ENCODE data around the gene NUP37.
A peak's percentile ranks its signal among the peaks of the same experiment; 100 is the strongest.
"Not testable (repeated sequence)": the region's sequence is repeated elsewhere in the genome, so short reads cannot be mapped to it uniquely, and the experiment has no call there.

NUP37 gene

GRCh38 chr12:102119674-102120563 lies at the start of gene NUP37, which contains the start of gene PARPBP:
Gene NUP37, minus strand, starts transcription at chr12:102120114. Its CDS starts 1,596 bp downstream, at chr12:102118518.
Gene PARPBP, plus strand, starts transcription at chr12:102120183. Its CDS starts 3,706 bp downstream, at chr12:102123889.
- peak; percentile 88 for DNase-seq

DNA sequence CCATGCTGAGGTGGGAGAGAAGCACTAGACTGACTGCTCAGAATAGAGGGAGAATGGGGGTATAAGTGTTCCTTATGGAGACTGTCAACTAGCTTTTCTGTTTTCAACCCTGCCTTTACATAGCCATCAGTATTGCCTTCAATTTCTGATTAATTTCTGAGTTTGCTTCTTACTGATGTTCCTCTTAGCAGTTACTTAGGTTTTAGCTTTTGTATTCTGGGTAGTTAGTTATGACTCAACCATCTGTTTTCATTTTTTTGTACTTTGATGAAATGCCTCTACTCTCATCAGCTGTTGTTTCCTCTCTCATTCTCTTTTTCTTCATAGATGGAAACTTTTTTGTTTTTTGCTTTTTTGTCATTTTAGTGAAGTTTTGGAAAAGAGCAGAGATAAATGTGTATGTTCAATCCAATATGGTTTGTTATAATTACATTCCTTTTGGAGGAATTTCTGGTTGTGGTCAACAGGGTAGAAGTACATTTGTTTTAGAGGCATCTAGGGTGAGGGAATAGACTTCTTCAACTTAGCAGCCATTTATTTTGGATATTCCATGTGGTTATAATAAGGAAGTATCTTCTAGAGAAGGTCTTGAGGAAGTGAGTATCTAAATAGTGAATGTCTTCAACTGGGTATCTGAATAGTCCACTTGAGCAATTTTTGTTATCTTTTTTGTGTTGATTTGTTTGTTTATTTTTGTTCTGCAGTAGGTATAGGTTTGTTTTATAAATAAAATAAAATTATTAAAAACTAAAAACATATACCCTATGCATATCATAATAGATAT lies 48.1 kb upstream of the NUP37 start:
- DNase-seq: no peak

DNA sequence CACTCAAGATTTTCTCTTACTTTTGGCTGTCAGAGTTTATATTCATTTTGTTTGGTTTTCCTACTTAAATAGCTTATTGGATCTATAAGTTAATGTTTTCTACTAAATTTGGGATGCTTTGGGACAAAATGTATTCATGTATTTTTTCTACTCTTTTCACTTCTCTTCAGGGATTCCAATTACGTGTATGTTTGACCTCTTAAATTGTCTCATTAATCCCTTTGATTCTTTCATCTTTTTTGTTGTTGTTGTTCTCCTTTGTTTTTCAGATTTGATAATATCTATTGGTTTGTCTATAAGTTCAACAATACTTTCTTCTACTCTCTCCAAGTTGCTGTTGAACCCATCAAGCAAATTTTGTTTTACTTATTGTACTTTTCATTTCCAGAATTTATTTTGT lies 43.5 kb upstream of the NUP37 start:
- no peak for DNase-seq

- DNase-seq: not testable (repeated sequence)
Measured at GRCh38 chr12:102155206-102155605, 35.3 kb upstream of the NUP37 start.

DNA sequence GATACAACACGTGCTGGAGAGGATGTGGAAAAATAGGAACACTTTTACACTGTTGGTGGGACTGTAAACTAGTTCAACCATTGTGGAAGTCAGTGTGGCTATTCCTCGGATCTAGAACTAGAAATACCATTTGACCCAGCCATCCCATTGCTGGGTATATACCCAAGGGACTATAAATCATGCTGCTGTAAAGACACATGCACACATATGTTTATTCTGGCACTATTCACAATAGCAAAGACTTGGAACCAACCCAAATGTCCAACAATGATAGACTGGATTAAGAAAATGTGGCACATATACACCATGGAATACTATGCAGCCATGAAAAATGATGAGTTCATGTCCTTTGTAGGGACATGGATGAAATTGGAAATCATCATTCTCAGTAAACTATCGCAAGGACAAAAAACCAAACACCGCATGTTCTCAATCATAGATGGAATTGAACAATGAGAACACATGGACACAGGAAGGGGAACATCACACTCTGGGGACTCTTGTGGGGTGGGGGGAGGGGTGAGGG lies 27.2 kb upstream of the NUP37 start:
- DNase-seq: not testable (repeated sequence)

DNA sequence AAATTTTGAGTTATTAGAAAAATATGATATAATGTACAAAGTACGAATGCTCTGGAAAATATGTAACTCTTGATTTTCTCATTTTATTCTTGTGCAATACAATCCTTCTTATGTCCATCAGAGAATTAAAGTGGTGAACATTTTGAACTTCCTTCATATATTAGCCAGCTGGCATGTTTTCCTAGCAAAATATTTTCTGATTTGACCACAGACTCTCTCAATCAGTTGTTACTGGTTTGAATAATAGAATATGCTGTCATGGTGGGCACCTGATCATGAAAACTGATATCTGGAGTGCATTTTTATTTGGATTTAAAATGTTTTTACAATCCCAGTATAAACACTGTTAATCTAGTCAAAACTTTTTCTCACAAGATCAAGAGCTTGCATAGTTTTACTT lies 24.3 kb upstream of the NUP37 start:
- no peak for DNase-seq

- DNase-seq: not testable (repeated sequence)
Measured at GRCh38 chr12:102142866-102143373, 23.0 kb upstream of the NUP37 start.

DNA sequence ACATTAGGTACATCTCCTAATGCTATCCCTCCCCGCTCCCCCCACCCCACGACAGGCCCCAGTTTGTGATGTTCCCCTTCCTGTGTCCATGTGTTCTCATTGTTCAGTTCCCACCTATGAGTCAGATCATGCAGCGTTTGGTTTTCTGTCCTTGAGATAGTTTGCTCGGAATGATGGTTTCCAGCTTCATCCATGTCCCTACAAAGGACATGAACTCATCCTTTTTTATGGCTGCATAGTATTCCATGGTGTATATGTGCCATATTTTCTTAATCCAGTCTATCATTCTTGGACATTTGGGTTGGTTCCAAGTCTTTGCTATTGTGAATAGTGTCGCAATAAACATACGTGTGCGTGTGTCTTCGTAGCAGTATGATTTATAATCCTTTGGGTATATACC lies 17.7 kb upstream of the NUP37 start:
- not testable (repeated sequence) for DNase-seq

DNA sequence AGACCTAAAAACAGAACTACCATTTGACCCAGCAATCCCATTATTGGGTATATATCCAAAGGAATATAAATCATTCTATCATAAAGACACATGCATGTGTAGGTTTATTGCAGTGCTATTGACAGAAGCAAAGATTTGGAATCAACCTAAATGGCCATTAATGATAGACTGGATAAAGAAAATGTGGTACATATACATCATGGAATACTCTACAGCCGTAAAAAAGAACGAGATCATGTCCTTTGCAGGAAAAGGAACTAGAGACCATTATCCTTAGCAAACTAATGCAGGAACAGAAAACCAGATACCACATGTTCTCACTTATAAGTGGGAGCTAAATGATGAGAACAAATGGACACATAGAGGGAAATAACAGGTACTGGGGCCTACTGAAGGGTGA lies 11.5 kb upstream of the NUP37 start:
- not testable (repeated sequence) for DNase-seq

DNA sequence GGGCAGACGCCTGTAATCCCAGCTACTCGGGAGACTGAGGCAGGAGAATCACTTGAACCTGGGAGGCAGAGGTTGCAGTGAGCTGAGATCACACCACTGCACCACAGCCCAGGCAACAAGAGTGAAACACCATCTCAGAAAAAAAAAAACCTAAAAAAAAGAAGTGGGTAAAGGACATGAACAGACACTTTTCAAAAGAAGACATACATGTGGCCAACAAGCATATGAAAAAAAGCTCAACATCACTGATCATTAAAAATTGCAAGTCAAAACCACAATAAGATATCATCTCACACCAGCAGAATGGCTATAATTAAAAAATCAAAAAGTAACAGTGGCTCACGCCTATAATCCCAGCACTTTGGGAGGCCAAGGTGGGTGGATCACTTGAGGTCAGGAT lies 10.8 kb upstream of the NUP37 start:
- not testable (repeated sequence) for DNase-seq

DNA sequence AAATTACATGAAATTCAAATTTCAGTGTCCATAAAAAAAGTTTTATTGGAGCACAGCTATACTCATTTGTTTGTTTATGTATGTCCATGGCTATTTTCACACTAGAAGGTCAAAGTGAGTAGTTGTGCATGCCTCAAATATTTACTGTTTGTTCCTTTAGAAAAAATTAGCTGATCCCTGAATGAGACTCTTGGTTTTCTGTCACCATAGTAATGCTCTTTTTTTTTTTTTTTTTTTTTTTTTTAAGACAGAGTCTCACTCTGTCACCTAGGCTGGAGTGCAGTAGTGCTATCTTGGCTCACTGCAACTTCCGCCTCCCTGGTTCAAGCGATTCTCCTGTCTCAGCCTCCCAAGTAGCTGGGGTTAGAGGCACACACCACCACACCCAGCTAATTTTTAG lies 1.4 kb upstream of the NUP37 start:
- not testable (repeated sequence) for DNase-seq

- DNase-seq: no peak
Measured at GRCh38 chr12:102120886-102121285, 972 bp upstream of the NUP37 start.

DNA sequence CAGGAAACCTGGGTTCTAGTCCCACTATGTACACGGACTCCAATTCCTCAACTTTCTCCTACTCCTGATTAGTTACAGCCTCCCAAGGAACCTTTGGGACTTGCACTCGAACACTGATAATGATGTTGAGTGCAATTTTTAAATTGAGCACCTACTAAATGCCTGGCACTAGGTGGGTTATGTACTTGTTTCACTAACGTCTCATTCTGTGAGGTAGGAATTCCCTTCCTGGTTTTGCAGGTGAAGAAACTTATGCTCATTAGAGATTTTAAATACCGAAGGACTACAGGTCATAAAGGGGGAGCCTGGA lies 605 bp upstream of the NUP37 start:
- no peak for DNase-seq

- DNase-seq: no peak
Measured at GRCh38 chr12:102118874-102119273, 1.0 kb downstream of the NUP37 start.

DNA sequence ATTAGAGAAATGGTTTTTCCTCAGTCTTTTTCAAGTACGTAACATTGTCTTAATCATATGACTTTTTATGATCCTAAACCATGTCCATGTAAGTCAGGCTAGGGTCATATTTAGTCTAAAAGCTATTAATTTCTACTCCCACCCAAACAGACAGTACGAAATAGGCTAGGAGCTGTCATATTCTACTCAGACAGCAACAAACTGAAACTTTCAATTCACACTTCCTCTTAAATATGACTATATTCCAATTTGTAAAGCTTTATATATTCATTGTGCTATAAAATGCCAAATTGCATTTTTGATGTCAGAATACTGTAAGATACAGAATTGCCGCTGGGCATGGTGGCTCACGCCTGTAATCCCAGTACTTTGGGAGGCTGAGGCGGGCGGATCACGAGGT lies 3.5 kb downstream of the NUP37 start:
- DNase-seq: no peak

DNA sequence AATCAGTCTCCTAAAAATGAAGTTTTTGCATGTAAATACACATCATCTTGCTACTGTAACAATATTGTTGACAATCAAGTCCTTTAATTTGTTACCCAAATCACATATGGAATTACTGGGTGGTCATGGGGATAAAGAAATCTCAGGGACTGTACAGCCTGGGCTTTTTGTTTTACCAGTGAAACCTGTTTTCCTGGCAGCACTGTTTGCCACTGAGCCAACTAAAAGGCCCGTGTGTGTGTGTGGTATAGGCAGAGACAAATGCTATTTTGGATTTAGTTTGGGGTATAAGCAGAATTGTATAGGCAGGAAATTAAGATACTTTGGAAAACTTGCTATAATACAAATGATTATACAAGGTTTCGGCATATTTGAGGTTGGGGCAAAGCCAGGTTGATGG lies 5.7 kb downstream of the NUP37 start:
- DNase-seq: no peak

DNA sequence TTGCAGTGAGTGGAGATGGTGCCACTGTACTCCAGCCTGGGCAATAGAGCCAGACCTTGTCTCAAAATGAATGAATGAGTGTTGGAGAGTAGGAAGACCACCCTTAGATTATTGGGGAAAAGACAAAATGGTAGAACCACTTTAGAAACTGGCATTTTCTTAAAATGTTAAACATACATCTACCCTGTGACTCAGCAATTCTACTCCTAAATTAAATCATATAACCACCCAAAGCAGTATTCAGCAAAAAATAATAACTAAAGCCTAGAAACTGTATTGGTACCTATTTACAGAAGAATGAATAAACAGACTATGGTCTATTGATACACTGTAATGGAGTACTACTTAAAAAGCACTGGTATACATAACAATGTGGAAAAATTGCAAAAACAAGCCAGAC lies 9.1 kb downstream of the NUP37 start:
- DNase-seq: no peak

- no peak for DNase-seq
Measured at GRCh38 chr12:102107970-102108369, 11.9 kb downstream of the NUP37 start.

DNA sequence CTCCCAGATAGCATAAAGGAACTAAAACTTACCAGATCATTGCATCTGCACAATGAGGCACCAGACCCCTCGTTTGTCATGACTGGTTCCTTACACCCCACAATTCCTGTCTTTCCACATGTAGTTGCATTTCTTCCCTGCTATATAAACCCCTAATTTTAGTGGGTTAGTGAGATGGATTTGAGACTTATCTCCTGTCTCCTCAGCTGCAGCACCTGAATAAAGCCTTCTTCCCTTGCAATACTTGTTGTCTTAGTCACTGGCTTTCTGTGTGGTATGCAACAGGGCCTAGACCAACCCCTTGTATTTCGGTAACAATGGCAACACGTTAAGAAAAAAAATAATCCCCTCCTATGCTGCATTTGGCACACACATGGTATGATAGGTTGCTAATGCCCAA lies 13.0 kb downstream of the NUP37 start:
- no peak for DNase-seq

GRCh38 chr12:102096855-102097254 lies 23.1 kb downstream of the NUP37 start:
- DNase-seq: peak; percentile 88

- DNase-seq: peak; percentile 51
Measured at GRCh38 chr12:102095677-102096263, 24.1 kb downstream of the NUP37 start.

GRCh38 chr12:102093319-102093718 lies 26.6 kb downstream of the NUP37 start:
- DNase-seq: no peak

DNA sequence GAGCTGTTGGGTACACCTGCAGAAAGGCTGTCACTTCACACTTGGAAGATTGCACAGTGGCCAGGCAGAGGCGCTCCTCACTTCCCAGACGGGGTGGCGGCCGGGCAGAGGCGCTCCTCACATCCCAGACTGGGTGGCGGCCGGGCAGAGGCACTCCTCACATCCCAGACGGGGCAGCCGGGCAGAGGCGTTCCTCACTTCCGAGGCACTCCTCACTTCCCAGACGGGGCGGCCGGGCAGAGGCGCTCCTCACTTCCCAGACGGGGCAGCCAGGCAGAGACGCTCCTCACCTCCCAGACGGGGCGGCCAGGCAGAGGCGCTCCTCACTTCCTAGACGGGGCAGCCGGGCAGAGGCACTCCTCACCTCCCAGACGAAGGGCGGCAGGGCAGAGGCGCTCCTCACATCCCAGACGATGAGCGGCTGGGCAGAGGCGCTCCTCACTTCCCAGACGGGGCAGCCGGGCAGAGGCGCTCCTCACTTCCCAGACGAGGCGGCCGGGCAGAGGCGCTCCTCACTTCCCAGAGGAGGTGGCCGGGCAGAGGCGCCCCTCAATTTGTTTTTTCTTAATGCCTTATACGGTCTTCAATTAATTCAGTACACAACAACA lies 30.6 kb downstream of the NUP37 start:
- DNase-seq: not testable (repeated sequence)

All from NCI-H774 (cell line).